ENCODE data around the gene CACNB1. TPM values are rescaled to one million over a fixed set of nuclear protein-coding genes. Genes with fewer than 3 reads are reported as not detected.

The CACNB1 gene
- total RNA-seq, 4 donors from 2014 or later = 7.1 to 20.3 (median 15.0) TPM

DNA sequence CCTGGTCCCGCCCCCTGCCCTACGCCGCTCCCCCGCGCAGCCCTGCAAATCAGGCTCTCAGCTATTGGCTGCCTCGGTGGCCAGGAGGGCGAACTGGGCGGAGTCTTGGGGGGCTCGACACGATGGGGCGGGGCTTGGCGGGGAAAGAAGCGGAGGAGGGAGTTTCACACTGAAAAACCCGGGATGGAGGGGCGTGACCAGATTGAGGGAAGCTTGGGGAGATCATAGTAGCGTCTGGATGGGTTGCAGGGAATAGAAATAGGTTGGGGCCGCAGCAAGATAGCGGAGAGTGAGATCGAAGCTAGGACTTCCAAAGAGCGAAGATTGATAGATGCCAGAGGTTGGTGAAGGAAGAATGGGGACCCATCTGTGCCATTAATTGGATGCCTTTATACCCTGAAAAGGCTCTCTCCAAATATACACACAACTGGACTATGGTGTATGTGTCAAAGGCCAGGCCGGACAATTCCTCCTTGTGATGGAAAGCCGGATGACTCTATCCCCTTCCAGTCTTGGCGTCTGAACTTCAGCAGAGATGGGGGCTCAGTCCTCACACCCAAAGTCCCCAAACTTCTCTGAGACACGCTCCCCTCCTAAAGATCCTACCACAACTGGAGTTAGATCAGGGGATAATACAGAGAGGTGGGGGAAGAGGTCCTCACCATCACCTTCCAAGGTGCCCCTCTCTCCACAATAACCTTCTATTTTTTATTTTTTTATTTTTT is 28.7 kb upstream of the CACNB1 start:
- Histone ChIP-seq H3K9me3 (no peaks in the 10 kb centered on the region), H3K27ac (no peak overlapping the region), H3K27me3 (peaks cover 0 to 66% of the 10 kb centered on the region in 2 donors), H3K36me3 (no peaks in the 10 kb centered on the region), H3K4me1 (peaks cover 0 to 28% (median 13%) of the 10 kb centered on the region in 4 donors), H3K4me3 (peak overlapping the region; percentile 6 to 51 (median 32))
- 7 to 8% methylated on average over 24 of the region's 24 CpGs for WGBS, 2 donors
- TF ChIP-seq, protein P1, sequence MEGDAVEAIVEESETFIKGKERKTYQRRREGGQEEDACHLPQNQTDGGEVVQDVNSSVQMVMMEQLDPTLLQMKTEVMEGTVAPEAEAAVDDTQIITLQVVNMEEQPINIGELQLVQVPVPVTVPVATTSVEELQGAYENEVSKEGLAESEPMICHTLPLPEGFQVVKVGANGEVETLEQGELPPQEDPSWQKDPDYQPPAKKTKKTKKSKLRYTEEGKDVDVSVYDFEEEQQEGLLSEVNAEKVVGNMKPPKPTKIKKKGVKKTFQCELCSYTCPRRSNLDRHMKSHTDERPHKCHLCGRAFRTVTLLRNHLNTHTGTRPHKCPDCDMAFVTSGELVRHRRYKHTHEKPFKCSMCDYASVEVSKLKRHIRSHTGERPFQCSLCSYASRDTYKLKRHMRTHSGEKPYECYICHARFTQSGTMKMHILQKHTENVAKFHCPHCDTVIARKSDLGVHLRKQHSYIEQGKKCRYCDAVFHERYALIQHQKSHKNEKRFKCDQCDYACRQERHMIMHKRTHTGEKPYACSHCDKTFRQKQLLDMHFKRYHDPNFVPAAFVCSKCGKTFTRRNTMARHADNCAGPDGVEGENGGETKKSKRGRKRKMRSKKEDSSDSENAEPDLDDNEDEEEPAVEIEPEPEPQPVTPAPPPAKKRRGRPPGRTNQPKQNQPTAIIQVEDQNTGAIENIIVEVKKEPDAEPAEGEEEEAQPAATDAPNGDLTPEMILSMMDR (IDR thresholded peaks at IDR 0.05) = no peak
- TF ChIP-seq EP300 (IDR thresholded peaks at IDR 0.05) (no peak), POLR2A (IDR thresholded peaks at IDR 0.05) (no peak)
- DNase-seq (ENCODE audit: low spot score in 2 of 2) = peak in 1 of 2 donors; percentile 43

DNA sequence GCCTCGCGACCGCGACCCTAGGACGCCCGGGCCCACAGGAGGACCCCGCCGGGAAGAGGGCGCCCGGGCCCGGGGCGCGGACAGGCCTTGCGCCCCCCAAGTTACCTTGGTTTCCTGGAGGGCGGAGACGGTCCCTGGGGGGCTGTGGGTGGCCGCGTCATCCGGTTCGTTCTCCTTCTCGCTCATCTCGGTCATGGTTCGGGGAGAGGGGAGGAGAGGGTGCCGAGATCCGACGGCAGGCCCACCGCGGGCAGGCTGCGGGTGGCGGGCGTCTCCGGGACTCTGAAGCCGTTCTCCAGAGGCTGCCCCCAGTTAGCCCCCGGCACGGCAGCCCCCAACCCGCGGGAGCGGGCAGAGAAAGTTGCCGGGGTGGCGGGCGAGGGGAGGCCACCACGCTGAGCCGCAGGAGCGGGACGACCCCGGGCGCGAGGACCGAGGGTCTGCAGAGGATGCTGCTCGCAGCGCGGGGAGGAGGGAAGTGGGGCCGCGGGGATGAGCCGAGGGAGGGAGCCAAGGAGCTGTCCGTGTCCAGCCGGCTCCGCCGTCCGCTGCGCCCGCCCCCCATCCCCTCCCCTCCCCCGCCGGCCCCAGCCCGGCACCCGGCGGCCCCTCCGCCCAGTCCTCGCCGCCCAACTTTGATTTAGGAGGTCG is 28.0 kb upstream of the CACNB1 start, which contains the start of gene STAC2:
Gene STAC2, minus strand, starts transcription at position 638 of the 651 bp plus-strand sequence. Its CDS starts 443 bp downstream, at position 195.
- Histone ChIP-seq H3K27ac (no peak within 1 kb of the TSS), H3K36me3 (no peaks in the 10 kb centered on the region), H3K4me1 (peaks cover 0 to 23% (median 13%) of the 10 kb centered on the region in 4 donors), H3K9me3 (no peaks in the 10 kb centered on the region), H3K27me3 (peaks cover 0 to 62% of the 10 kb centered on the region in 2 donors), H3K4me3 (peak within 1 kb of the TSS; percentile 6 to 51 (median 32))
- 2 to 3% methylated on average over 29 to 47 of the region's 71 CpGs for WGBS, 2 donors
- TF ChIP-seq, protein P1 (IDR thresholded peaks at IDR 0.05) = no peak
- no peak for DNase-seq (ENCODE audit: low spot score in 2 of 2)

- Histone ChIP-seq H3K4me3 (peak overlapping the region; percentile 6 to 51 (median 32)), H3K27ac (no peak overlapping the region), H3K4me1 (peaks cover 0 to 23% (median 13%) of the 10 kb centered on the region in 4 donors), H3K36me3 (no peaks in the 10 kb centered on the region), H3K27me3 (peaks cover 0 to 56% of the 10 kb centered on the region in 2 donors), H3K9me3 (no peaks in the 10 kb centered on the region)
- 2 to 4% methylated on average over 16 to 31 of the region's 68 CpGs for WGBS, 2 donors
- TF ChIP-seq, protein P1 (IDR thresholded peaks at IDR 0.05) = no peak
- TF ChIP-seq EP300 (IDR thresholded peaks at IDR 0.05) (no peak), POLR2A (IDR thresholded peaks at IDR 0.05) (no peak)
- DNase-seq (ENCODE audit: low spot score in 2 of 2) = no peak
Observed at GRCh38 chr17:39224778-39225307, 27.4 kb upstream of the CACNB1 start.

DNA sequence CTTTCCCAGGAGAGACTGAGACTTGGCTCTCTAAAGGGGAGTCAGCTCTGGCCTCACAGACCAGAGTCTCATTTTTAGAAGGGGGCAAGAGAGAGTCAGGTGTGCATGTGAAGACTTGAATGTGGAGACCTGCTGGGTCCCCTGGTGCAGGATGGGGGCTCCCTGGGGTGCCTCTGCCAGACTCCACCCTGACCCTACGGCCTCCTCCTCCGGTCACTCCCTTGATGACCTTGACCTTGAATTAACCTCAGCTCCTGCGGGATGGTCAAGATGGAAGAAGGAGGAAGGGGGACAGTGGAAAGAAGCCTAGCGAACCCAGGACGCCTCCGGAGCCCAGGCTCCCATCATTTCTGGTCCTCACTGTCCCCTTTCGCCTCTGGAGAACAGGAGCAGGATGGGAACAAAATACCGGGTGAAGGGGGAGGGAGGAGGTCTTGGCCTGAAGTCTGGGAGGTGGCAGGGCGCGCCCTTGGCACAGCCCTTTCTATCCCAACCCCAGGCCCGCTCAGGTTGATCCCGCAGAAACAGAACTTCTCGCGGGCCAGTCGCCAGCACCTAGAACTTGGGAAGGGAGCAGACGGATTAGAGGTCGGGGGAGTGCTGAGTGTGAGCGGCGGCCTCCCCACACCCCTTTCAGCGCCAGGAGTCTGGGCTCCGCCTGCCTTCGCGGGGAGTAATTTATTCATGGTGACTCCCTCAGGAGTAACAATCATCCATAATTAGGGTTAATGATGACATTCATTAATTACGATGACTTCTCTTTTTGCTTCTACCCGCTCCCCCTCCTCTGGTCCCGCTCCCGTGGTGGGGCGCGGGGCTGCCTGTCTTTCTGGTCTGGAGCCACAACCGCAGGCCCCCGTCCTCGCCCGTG is 26.7 kb upstream of the CACNB1 start:
- WGBS, 2 donors = 43 to 46% methylated on average over 31 to 33 of the region's 33 CpGs
- no peaks in the 10 kb centered on the region for H3K36me3 ChIP-seq
- H3K27me3 ChIP-seq = peaks cover 0 to 49% of the 10 kb centered on the region in 2 donors
- DNase-seq (ENCODE audit: low spot score in 2 of 2) = no peak
- no peak overlapping the region for H3K27ac ChIP-seq
- no peaks in the 10 kb centered on the region for H3K9me3 ChIP-seq
- H3K4me3 ChIP-seq = peak overlapping the region in 2 of 4 donors; percentile 36 to 51
- H3K4me1 ChIP-seq = peaks cover 0 to 23% (median 13%) of the 10 kb centered on the region in 4 donors
- no peak for TF ChIP-seq EP300 (IDR thresholded peaks at IDR 0.05)
- TF ChIP-seq, protein P1 (IDR thresholded peaks at IDR 0.05) = no peak
- TF ChIP-seq POLR2A (IDR thresholded peaks at IDR 0.05) = no peak

Measured in tibial nerve (tissue), 4 donors.